CD4-positive, alpha-beta memory T cell (primary cell): ENCODE measurements around the gene CRIP2. TPM values are rescaled to one million over a fixed set of nuclear protein-coding genes. Genes with fewer than 3 reads are reported as not detected.

Experiments used
- CTCF ChIA-PET: fragments of 350-600 bp; sonication (Branson Sonifier 250); formaldehyde crosslinking; loops from one replicate; lab custom pipeline; 2021; ENCODE audit warnings: inconsistent platforms; ENCODE audit not compliant: partially characterized antibody; lab: Charles Lee
- POLR2A ChIA-PET: fragments of 350-600 bp; sonication (Branson Sonifier 250); formaldehyde crosslinking; loops from one replicate; lab custom pipeline; 2021; ENCODE audit not compliant: partially characterized antibody; lab: Charles Lee
- DNase-seq, 5 donors: peaks; one replicate each; pipeline versions ENCODE4 v3.0.0 to v3.0.0-alpha.2; 2020 to 2022; ENCODE audit warnings: mixed read lengths in 1 of 5
- H3K27ac ChIP-seq: one replicate; pipeline ENCODE4 v1.7.0; 2013; ENCODE audit warnings: low read depth, low read length
- H3K27me3 ChIP-seq: 2 replicates; pipeline ENCODE4 v1.7.0; 2013; ENCODE audit warnings: mild to moderate bottlenecking, low read length, moderate library complexity; ENCODE audit not compliant: insufficient read depth
- H3K36me3 ChIP-seq: 2 replicates; pipeline ENCODE4 v1.7.0; 2013; ENCODE audit warnings: mild to moderate bottlenecking, low read length, moderate library complexity; ENCODE audit not compliant: insufficient read depth
- H3K4me1 ChIP-seq: 2 replicates; pipeline ENCODE4 v1.7.0; 2013; ENCODE audit warnings: mild to moderate bottlenecking, low read length, moderate library complexity; ENCODE audit not compliant: insufficient read depth
- H3K4me3 ChIP-seq, 2 donors: one replicate each; pipeline ENCODE4 v1.7.0; 2013; ENCODE audit warnings: low read length in 2 of 2, mild to moderate bottlenecking in 1 of 2
- H3K9me3 ChIP-seq, 2 donors: one replicate each; pipeline ENCODE4 v1.7.0; 2013; ENCODE audit warnings: low read length in 2 of 2, control low read depth in 1 of 2; ENCODE audit not compliant: control insufficient read depth in 1 of 2
- H3K27ac Mint-ChIP-seq, 7 donors: one replicate each; pipeline ENCODE4 v1.8.0; 2020 to 2021; ENCODE audit warnings: mixed read lengths in 7 of 7, mild to moderate bottlenecking in 6 of 7, inconsistent platforms in 3 of 7, moderate library complexity in 3 of 7
- H3K27me3 Mint-ChIP-seq, 2 donors: one replicate each; pipeline ENCODE4 v1.8.0; 2020 to 2021; ENCODE audit warnings: mixed read lengths in 2 of 2
- H3K36me3 Mint-ChIP-seq, 2 donors: one replicate each; pipeline ENCODE4 v1.8.0; 2020 to 2021; ENCODE audit warnings: mixed read lengths in 2 of 2, inconsistent platforms in 1 of 2, mild to moderate bottlenecking in 1 of 2
- H3K4me1 Mint-ChIP-seq, 4 donors: one replicate each; pipeline ENCODE4 v1.8.0; 2020 to 2021; ENCODE audit warnings: mixed read lengths in 4 of 4, mild to moderate bottlenecking in 1 of 4
- H3K4me3 Mint-ChIP-seq, 8 donors: one replicate each; pipeline ENCODE4 v1.8.0; 2020 to 2021; ENCODE audit warnings: mixed read lengths in 8 of 8, mild to moderate bottlenecking in 7 of 8, moderate library complexity in 6 of 8, inconsistent platforms in 3 of 8
- H3K9me3 Mint-ChIP-seq, 8 donors: one replicate each; pipeline ENCODE4 v1.8.0; 2020 to 2021; ENCODE audit warnings: mixed read lengths in 8 of 8, mild to moderate bottlenecking in 5 of 8, inconsistent platforms in 3 of 8, moderate library complexity in 1 of 8
- intact Hi-C: fragments of 100-400 bp; cut with micrococcal nuclease; formaldehyde crosslinking; loops from one replicate; pipeline ENCODE4 v1.15.1; 2023
- polyA plus RNA-seq, 2 donors: library from polyadenylated mRNA; unstranded; fragments of 300-500 nt; fragmentation: Illumina TruSeq; gene quantifications; one replicate each; pipeline ENCODE4 v1.2.3, GENCODE V29; 2021
- total RNA-seq, 2 experiments: library from RNA; stranded (reverse); gene quantifications; one replicate each; pipeline ENCODE4 v1.2.3, GENCODE V29; 2021

Gene CRIP2
- total and polyA plus RNA-seq, 4 experiments from 2014 or later = 12.1 to 256 (median 48.8) TPM

- H3K36me3 ChIP-seq = peaks cover 9% of the 10 kb centered on the region
- H3K4me3 Mint-ChIP-seq = no peak overlapping the region
- no peaks in the 10 kb centered on the region for H3K4me1 ChIP-seq
- intact Hi-C loops = no loop called here
- no peaks in the 10 kb centered on the region for H3K27me3 ChIP-seq
- DNase-seq = no peak
- ChIA-PET POLR2A (no interaction called here), CTCF (no interaction called here)
- no peaks in the 10 kb centered on the region for H3K9me3 ChIP-seq
- no peak overlapping the region for H3K4me3 ChIP-seq
- peaks cover 0 to 21% of the 10 kb centered on the region in 2 donors for H3K36me3 Mint-ChIP-seq
- H3K4me1 Mint-ChIP-seq = no peaks in the 10 kb centered on the region
- H3K27ac Mint-ChIP-seq = peak overlapping the region in 1 of 7 donors; percentile 16
- no peaks in the 10 kb centered on the region for H3K27me3 Mint-ChIP-seq
- H3K27ac ChIP-seq = no peak overlapping the region
- peaks cover 0 to 2% (median 0%) of the 10 kb centered on the region in 8 donors for H3K9me3 Mint-ChIP-seq
Observed at GRCh38 chr14:105460616-105461015, 14.0 kb upstream of the CRIP2 start.

DNA sequence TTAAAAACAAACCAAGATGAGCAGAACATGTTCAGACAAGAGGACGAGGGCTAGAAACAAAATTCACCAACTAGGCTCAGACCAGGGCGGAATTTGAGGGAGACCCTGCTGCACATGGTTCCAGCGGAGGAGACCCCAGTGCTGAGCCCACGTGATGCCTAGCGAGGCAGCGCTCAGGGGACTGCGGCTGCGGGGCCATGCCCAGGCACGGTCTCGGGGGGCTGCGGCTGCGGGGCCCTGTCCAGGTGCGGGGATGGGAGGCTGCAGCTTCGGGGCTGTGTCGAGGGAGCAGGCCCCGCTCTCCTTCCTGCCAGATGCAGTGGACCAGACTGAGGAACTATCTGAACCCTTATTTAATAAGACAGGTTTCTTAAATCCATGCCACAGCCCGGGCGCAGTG lies 12.7 kb upstream of the CRIP2 start:
- Histone ChIP-seq H3K4me3 (no peak overlapping the region), H3K4me1 (no peaks in the 10 kb centered on the region), H3K36me3 (peaks cover 8% of the 10 kb centered on the region), H3K9me3 (no peaks in the 10 kb centered on the region), H3K27ac (no peak overlapping the region), H3K27me3 (no peaks in the 10 kb centered on the region)
- no peaks in the 10 kb centered on the region for H3K27me3 Mint-ChIP-seq
- H3K4me1 Mint-ChIP-seq = no peaks in the 10 kb centered on the region
- intact Hi-C loops = no loop called here
- H3K36me3 Mint-ChIP-seq = peaks cover 0 to 19% of the 10 kb centered on the region in 2 donors
- CTCF ChIA-PET = no interaction called here
- POLR2A ChIA-PET = interaction anchor here (1.1 kb wide), 1 partner anchor 11 kb away, joined by 3 read pairs; no protein-coding TSS in a partner anchor
- H3K4me3 Mint-ChIP-seq = no peak overlapping the region
- H3K9me3 Mint-ChIP-seq = peaks cover 0 to 2% (median 0%) of the 10 kb centered on the region in 8 donors
- DNase-seq = no peak
- H3K27ac Mint-ChIP-seq = peak overlapping the region in 1 of 7 donors; percentile 69

GRCh38 chr14:105464501-105464900 lies 10.1 kb upstream of the CRIP2 start:
- Histone ChIP-seq H3K9me3 (no peaks in the 10 kb centered on the region), H3K4me3 (no peak overlapping the region), H3K4me1 (no peaks in the 10 kb centered on the region), H3K27ac (no peak overlapping the region), H3K36me3 (peaks cover 4% of the 10 kb centered on the region), H3K27me3 (no peaks in the 10 kb centered on the region)
- ChIA-PET POLR2A (no interaction called here), CTCF (no interaction called here)
- no peak for DNase-seq
- Mint-ChIP-seq H3K4me1 (no peaks in the 10 kb centered on the region), H3K9me3 (peaks cover 0 to 2% (median 0%) of the 10 kb centered on the region in 8 donors), H3K36me3 (peaks cover 0 to 21% of the 10 kb centered on the region in 2 donors), H3K4me3 (no peak overlapping the region), H3K27ac (no peak overlapping the region), H3K27me3 (no peaks in the 10 kb centered on the region)
- intact Hi-C loops = no loop called here

GRCh38 chr14:105465209-105466031 lies 9.2 kb upstream of the CRIP2 start:
- DNase-seq = no peak
- Histone ChIP-seq H3K4me3 (no peak overlapping the region), H3K36me3 (peaks cover 4% of the 10 kb centered on the region), H3K27ac (no peak overlapping the region), H3K9me3 (no peaks in the 10 kb centered on the region), H3K4me1 (no peaks in the 10 kb centered on the region), H3K27me3 (no peaks in the 10 kb centered on the region)
- no peak overlapping the region for H3K27ac Mint-ChIP-seq
- ChIA-PET POLR2A (interaction anchor here (0.5 kb wide), 1 partner anchor 169 kb away, joined by 4 read pairs; no protein-coding TSS in a partner anchor), CTCF (no interaction called here)
- peaks cover 0 to 21% of the 10 kb centered on the region in 2 donors for H3K36me3 Mint-ChIP-seq
- H3K4me3 Mint-ChIP-seq = no peak overlapping the region
- H3K9me3 Mint-ChIP-seq = peaks cover 0 to 2% (median 0%) of the 10 kb centered on the region in 8 donors
- H3K27me3 Mint-ChIP-seq = no peaks in the 10 kb centered on the region
- H3K4me1 Mint-ChIP-seq = no peaks in the 10 kb centered on the region
- intact Hi-C loops = no loop called here

DNA sequence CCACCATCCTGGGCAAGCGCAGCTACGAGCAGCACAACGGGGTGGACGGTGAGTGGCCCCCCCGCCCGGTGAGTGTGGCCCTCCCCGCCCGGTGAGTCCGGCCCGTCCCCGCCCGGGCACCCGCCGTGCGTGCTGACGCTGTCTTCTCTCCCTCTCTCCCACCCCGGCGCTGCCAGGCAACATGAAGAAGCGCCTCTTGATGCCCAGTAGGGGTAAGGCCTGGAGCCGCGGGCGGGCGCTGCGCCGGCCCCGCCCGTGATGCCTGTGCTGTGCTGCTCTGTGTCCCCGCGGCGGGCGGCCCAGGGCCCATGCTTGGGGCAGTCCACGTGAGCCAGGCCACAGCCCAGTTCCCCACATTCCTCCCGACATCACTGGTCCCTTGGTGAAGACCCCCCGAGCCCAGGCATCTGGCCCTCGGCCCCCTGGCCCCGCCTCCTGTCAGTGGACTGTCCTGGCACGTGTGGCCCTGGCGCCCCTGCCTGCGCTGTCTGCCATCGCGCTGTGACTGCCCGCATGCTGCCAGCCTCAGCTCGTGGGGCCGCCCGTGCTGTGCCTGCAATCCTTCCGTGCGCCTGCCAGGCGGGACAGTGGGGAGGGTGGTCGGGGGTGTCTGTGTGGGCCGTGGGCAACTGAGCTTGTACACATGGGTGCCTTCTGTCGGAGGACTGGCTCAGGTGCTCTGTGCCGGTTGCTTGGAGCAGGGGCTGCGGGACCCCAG lies 7.9 kb upstream of the CRIP2 start:
- DNase-seq = no peak
- H3K36me3 Mint-ChIP-seq = peaks cover 0 to 13% of the 10 kb centered on the region in 2 donors
- ChIA-PET CTCF (interaction anchor here (1.6 kb wide), 1 partner anchor 23 kb away, joined by 7 read pairs; no protein-coding TSS in a partner anchor), POLR2A (no interaction called here)
- Histone ChIP-seq H3K27me3 (no peaks in the 10 kb centered on the region), H3K4me1 (no peaks in the 10 kb centered on the region), H3K36me3 (no peaks in the 10 kb centered on the region), H3K4me3 (no peak overlapping the region), H3K9me3 (no peaks in the 10 kb centered on the region), H3K27ac (no peak overlapping the region)
- intact Hi-C loops = no loop called here
- H3K27ac Mint-ChIP-seq = no peak overlapping the region
- no peaks in the 10 kb centered on the region for H3K4me1 Mint-ChIP-seq
- peaks cover 0 to under 1% (median 0%) of the 10 kb centered on the region in 8 donors for H3K9me3 Mint-ChIP-seq
- no peak overlapping the region for H3K4me3 Mint-ChIP-seq
- no peaks in the 10 kb centered on the region for H3K27me3 Mint-ChIP-seq

GRCh38 chr14:105467249-105467941 lies 7.2 kb upstream of the CRIP2 start:
- Mint-ChIP-seq H3K27me3 (no peaks in the 10 kb centered on the region), H3K4me3 (no peak overlapping the region), H3K4me1 (no peaks in the 10 kb centered on the region), H3K36me3 (peaks cover 0 to 12% of the 10 kb centered on the region in 2 donors), H3K9me3 (no peaks in the 10 kb centered on the region), H3K27ac (no peak overlapping the region)
- no peaks in the 10 kb centered on the region for H3K4me1 ChIP-seq
- no peaks in the 10 kb centered on the region for H3K27me3 ChIP-seq
- H3K4me3 ChIP-seq = no peak overlapping the region
- H3K9me3 ChIP-seq = no peaks in the 10 kb centered on the region
- no peak overlapping the region for H3K27ac ChIP-seq
- DNase-seq = no peak
- no peaks in the 10 kb centered on the region for H3K36me3 ChIP-seq
- ChIA-PET POLR2A (no interaction called here), CTCF (interaction anchor here (1.2 to 1.6 kb wide), 2 partner anchors 14 to 23 kb away, joined by 5 to 7 read pairs; no protein-coding TSS in a partner anchor)
- intact Hi-C loops = no loop called here
